Stimulated activated naive CD8-positive, alpha-beta T cell treated with anti-CD3 and anti-CD28 coated beads, Interleukin-15, amount 100 ng/mL, for 72 hours (primary cell): ENCODE results near the gene RNF31.

Source experiments
- ATAC-seq: fragments of 150-1000 bp; cut with Tn5 transposase; 2 replicates; pipeline ENCODE4 v1.10.0; 2021; ENCODE audit warnings: mild to moderate bottlenecking, moderate library complexity
- DNase-seq, 2 donors: peaks; one replicate each; pipeline ENCODE4 v3.0.0; 2021 to 2022
- H3K27ac Mint-ChIP-seq, 2 donors: one replicate each; pipeline ENCODE4 v1.8.0; 2022; ENCODE audit warnings: mild to moderate bottlenecking in 2 of 2, mixed read lengths in 2 of 2, moderate library complexity in 2 of 2
- H3K27me3 Mint-ChIP-seq: one replicate; pipeline ENCODE4 v1.8.0; 2022; ENCODE audit warnings: mixed read lengths
- H3K4me1 Mint-ChIP-seq: one replicate; pipeline ENCODE4 v1.8.0; 2022; ENCODE audit warnings: mild to moderate bottlenecking, mixed read lengths
- H3K4me3 Mint-ChIP-seq, 2 donors: one replicate each; pipeline ENCODE4 v1.8.0; 2022; ENCODE audit warnings: mild to moderate bottlenecking in 2 of 2, mixed read lengths in 2 of 2, moderate library complexity in 1 of 2
- H3K9me3 Mint-ChIP-seq, 2 donors: one replicate each; pipeline ENCODE4 v1.8.0; 2022; ENCODE audit warnings: mixed read lengths in 2 of 2

RNF31 gene

DNA sequence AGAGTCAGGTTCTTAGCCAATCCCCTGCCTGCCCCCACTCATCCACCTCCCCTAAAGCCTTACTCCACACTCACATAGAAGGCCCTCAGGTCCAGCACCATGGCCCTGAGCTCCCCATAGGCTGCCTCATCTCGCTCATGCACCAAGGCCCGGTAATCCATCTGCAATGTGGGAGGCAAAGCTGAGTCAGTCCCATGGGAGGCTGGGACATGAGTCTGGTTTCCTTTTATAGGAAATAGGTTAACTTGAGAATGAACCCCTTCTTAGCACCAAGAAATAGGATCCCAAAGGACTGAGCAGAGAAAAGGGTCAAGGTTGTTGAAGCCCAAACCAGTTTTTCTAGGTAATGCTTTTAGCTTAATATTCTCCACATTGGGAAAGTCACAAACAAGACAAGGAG lies 3.8 kb upstream of the RNF31 start:
- H3K4me1 Mint-ChIP-seq, result peaks cover 70% of the 10 kb centered on the region
- DNase-seq, result no peak
- H3K4me3 Mint-ChIP-seq, result peak overlapping the region in 1 of 2 donors; percentile 96
- no peaks in the 10 kb centered on the region for H3K27me3 Mint-ChIP-seq
- H3K9me3 Mint-ChIP-seq, result no peaks in the 10 kb centered on the region
- no peak for ATAC-seq
- no peak overlapping the region for H3K27ac Mint-ChIP-seq

DNA sequence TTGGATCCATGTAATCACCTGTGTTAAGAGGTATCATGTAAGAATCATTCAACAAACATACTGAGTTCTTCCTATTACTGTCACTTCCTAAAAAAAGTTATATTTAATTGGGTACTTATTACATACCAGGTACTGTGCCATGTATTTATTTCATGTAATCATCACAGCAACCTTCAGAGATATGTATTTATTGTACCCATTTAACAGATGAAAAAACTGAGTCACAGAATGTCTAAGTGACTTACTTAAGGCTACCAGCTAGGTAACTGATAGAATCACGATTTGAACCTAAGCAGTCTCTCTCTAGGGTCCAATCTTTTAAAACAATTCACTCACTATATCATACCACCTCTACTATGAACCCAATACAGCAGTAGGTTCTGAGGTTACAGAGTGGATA lies 2.8 kb upstream of the RNF31 start:
- ATAC-seq, result no peak
- no peak for DNase-seq
- Mint-ChIP-seq H3K27ac (no peak overlapping the region), H3K27me3 (no peaks in the 10 kb centered on the region), H3K4me3 (peak overlapping the region; percentile 93 to 96), H3K4me1 (peaks cover 70% of the 10 kb centered on the region), H3K9me3 (no peaks in the 10 kb centered on the region)

- DNase-seq (no peak), ATAC-seq (no peak)
- H3K27ac Mint-ChIP-seq, result peak overlapping the region in 1 of 2 donors; percentile 80
- H3K4me3 Mint-ChIP-seq, result peak overlapping the region; percentile 93 to 96
- H3K4me1 Mint-ChIP-seq, result peaks cover 73% of the 10 kb centered on the region
- H3K9me3 Mint-ChIP-seq, result no peaks in the 10 kb centered on the region
- H3K27me3 Mint-ChIP-seq, result no peaks in the 10 kb centered on the region
Observed at GRCh38 chr14:24145219-24145618, 2.1 kb upstream of the RNF31 start.

DNA sequence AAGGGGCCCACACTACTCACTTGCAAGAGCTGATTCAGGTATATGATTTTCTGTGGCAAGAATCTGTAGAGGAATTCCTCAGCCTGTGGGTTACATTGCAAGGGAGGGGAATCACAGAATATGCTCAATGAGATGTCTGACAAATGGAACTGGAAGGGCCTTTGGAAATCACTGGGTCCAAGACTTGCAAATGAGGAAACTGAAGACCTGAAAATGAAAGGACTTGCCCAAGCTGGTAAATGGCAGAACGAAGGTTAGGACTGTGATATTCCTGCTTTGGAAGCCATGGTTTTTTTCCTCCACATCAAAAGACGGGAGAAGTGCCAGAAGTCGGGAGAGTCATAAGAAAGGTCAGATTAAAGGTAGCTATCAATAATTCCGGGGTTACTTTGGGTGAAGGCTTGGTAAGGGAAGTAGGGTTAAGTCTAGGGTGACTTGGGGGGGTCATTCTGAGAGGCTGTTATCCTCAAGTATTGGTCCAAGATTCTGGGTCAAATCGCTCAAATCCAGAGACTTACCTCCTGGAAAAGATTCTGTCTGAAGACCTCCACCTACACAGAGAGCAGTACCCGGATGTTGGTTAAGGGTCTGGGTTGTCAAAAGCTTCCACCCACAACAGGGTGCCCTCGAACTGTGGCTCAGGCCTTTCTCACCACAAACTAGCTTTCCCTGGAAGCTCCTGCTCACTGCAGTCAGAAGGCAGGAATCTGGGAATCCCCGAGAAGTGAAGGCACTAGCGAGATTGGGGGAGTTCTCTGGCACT lies 1.4 kb upstream of the RNF31 start:
- no peak for DNase-seq

DNA sequence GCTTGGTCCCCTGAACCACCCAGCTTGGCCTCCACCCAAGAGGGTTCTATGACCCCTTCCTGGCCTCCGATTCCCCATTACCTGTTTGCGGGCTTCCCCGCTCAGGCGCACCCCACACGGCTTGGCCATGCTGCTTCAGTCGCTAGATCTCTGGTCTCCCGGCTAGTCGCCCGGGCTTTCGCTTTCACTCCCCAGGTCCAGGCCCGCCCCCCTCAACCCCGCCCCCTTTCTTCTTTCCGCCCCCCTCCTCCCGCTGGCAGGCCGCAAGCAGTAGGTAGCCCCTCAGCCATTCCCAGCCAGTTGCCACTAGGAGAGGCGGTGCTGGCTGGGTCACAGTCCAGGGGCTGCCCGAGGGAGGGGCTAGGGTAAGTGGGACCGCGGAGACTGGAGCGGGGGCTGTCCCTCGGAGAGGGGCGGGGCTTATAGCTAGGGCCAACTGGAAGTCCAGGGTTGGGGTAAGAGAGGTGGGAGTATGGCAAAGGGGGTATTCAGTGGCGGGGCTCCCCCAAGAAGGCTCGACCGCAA lies 783 bp upstream of the RNF31 start, which contains the start of gene PSME2:
TSS of gene PSME2 (minus strand) at position 158 of the 525 bp plus-strand sequence. CDS start at position 129, 29 bp downstream.
- DNase-seq, result peak; percentile 96 to 98
- Mint-ChIP-seq H3K4me3 (peak within 1 kb of the TSS; percentile 93 to 96), H3K27me3 (no peaks in the 10 kb centered on the region), H3K4me1 (peaks cover 85% of the 10 kb centered on the region), H3K9me3 (no peaks in the 10 kb centered on the region), H3K27ac (peak within 1 kb of the TSS; percentile 95 to 96)
- peak; percentile 81 for ATAC-seq

More for the DNA sequence above, 1.4 kb upstream of the RNF31 start:
- ATAC-seq, result no peak
- Mint-ChIP-seq H3K27me3 (no peaks in the 10 kb centered on the region), H3K4me3 (peak overlapping the region; percentile 93 to 96), H3K9me3 (no peaks in the 10 kb centered on the region), H3K27ac (peak overlapping the region; percentile 95 to 96), H3K4me1 (peaks cover 80% of the 10 kb centered on the region)

DNA sequence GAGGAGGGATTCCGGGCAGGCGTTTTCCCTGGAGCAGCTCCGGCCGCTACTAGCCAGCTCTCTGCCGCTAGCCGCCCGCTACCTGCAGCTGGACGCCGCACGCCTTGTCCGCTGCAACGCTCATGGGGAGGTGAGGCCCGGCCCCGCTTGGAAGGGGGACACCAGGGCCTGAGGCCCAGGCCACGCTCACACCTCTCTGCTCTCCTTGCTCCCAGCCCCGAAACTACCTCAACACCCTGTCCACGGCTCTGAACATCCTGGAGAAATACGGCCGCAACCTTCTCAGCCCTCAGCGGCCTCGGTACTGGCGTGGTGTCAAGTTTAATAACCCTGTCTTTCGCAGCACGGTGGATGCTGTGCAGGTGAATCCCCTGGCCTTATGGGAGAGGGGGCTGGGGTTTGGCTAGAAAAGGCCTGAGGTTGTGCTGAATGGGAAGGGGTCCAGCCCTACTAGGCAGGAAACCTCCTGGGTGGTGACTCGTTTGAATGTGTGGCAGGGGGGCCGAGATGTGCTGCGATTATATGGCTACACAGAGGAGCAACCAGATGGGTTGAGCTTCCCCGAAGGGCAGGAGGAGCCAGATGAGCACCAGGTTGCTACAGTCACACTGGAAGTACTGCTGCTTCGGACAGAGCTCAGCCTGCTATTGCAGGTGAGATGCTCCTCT lies 597 bp downstream of the RNF31 start:
- Mint-ChIP-seq H3K4me1 (peaks cover 72% of the 10 kb centered on the region), H3K27ac (peak overlapping the region; percentile 15 to 93), H3K4me3 (peak overlapping the region; percentile 93 to 96), H3K9me3 (no peaks in the 10 kb centered on the region), H3K27me3 (no peaks in the 10 kb centered on the region)
- ATAC-seq (no peak), DNase-seq (no peak)

DNA sequence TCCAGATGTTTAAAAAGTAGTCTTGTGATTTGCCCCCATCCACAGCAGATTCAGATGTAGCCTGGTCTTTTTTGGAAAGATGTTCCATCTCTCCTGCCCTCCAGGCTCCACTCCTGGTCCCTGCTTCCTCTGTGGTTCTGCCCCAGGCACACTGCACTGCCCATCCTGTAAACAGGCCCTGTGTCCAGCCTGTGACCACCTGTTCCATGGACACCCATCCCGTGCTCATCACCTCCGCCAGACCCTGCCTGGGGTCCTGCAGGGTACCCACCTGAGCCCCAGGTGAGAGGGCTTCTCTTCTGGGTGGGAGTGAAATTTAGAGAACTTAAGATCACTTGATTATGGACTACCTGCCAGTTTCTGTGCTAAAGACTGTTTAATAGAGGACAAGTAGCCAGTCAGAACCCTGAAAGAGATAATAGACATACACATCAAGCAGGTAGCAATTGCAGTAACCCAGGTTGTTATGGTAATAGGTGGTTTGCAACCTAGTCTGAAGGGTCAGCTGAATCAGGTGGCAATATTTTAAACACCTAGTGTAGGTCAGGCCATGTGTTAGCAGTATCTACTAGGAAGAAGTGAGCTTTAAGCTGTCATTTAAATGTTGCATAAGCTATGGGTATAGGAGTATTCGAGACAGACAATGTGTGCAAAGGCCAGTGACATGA lies 2.1 kb downstream of the RNF31 start:
- Mint-ChIP-seq H3K9me3 (no peaks in the 10 kb centered on the region), H3K4me3 (peak overlapping the region; percentile 56 to 93), H3K27ac (no peak overlapping the region), H3K27me3 (no peaks in the 10 kb centered on the region), H3K4me1 (peaks cover 57% of the 10 kb centered on the region)
- ATAC-seq (no peak), DNase-seq (no peak)

GRCh38 chr14:24150061-24150460 lies 2.8 kb downstream of the RNF31 start:
- no peak overlapping the region for H3K4me3 Mint-ChIP-seq
- no peak overlapping the region for H3K27ac Mint-ChIP-seq
- ATAC-seq (no peak), DNase-seq (no peak)
- no peaks in the 10 kb centered on the region for H3K9me3 Mint-ChIP-seq
- peaks cover 51% of the 10 kb centered on the region for H3K4me1 Mint-ChIP-seq
- no peaks in the 10 kb centered on the region for H3K27me3 Mint-ChIP-seq

GRCh38 chr14:24150567-24150966 lies 3.3 kb downstream of the RNF31 start:
- no peaks in the 10 kb centered on the region for H3K27me3 Mint-ChIP-seq
- DNase-seq, result no peak
- peaks cover 46% of the 10 kb centered on the region for H3K4me1 Mint-ChIP-seq
- ATAC-seq, result no peak
- H3K27ac Mint-ChIP-seq, result no peak overlapping the region
- no peaks in the 10 kb centered on the region for H3K9me3 Mint-ChIP-seq
- H3K4me3 Mint-ChIP-seq, result no peak overlapping the region

DNA sequence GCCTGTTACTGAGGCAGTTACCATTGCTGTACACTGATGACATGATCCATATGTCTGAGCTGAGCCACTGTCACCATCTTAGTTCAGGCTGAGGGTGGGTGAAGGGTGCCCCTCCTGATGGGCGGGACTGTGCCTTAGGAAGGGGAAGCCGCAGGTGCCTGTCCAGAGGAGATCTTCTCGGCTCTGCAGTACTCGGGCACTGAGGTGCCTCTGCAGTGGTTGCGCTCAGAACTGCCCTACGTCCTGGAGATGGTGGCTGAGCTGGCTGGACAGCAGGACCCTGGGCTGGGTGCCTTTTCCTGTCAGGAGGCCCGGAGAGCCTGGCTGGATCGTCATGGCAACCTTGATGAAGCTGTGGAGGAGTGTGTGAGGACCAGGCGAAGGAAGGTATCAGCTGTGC lies 3.7 kb downstream of the RNF31 start:
- Mint-ChIP-seq H3K27me3 (no peaks in the 10 kb centered on the region), H3K4me3 (no peak overlapping the region), H3K4me1 (peaks cover 42% of the 10 kb centered on the region), H3K9me3 (no peaks in the 10 kb centered on the region), H3K27ac (peak overlapping the region in 1 of 2 donors; percentile 80)
- ATAC-seq, result no peak
- no peak for DNase-seq

GRCh38 chr14:24151404-24152080 lies 4.2 kb downstream of the RNF31 start:
- Mint-ChIP-seq H3K9me3 (no peaks in the 10 kb centered on the region), H3K27me3 (no peaks in the 10 kb centered on the region), H3K4me3 (no peak overlapping the region), H3K27ac (no peak overlapping the region), H3K4me1 (peaks cover 37% of the 10 kb centered on the region)
- DNase-seq, result no peak
- ATAC-seq, result no peak

DNA sequence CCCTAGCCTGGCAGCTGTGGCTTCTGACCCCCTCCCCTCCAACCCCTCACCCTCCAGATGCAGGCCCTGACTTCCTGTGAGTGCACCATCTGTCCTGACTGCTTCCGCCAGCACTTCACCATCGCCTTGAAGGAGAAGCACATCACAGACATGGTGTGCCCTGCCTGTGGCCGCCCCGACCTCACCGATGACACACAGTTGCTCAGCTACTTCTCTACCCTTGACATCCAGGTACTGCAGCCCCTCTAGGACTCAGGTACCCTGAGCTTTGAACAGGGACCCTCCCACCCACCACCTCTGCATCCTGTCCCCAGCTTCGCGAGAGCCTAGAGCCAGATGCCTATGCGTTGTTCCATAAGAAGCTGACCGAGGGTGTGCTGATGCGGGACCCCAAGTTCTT lies 7.8 kb downstream of the RNF31 start:
- ATAC-seq, result no peak
- DNase-seq, result no peak
- Mint-ChIP-seq H3K27me3 (no peaks in the 10 kb centered on the region), H3K27ac (peak overlapping the region; percentile 7 to 88), H3K4me3 (no peak overlapping the region), H3K4me1 (peaks cover 19% of the 10 kb centered on the region), H3K9me3 (no peaks in the 10 kb centered on the region)

GRCh38 chr14:24156840-24157239 lies 9.5 kb downstream of the RNF31 start:
- H3K9me3 Mint-ChIP-seq, result no peaks in the 10 kb centered on the region
- H3K4me3 Mint-ChIP-seq, result no peak overlapping the region
- peaks cover 24% of the 10 kb centered on the region for H3K4me1 Mint-ChIP-seq
- peak overlapping the region in 1 of 2 donors; percentile 62 for H3K27ac Mint-ChIP-seq
- H3K27me3 Mint-ChIP-seq, result no peaks in the 10 kb centered on the region
- no peak for DNase-seq
- no peak for ATAC-seq

DNA sequence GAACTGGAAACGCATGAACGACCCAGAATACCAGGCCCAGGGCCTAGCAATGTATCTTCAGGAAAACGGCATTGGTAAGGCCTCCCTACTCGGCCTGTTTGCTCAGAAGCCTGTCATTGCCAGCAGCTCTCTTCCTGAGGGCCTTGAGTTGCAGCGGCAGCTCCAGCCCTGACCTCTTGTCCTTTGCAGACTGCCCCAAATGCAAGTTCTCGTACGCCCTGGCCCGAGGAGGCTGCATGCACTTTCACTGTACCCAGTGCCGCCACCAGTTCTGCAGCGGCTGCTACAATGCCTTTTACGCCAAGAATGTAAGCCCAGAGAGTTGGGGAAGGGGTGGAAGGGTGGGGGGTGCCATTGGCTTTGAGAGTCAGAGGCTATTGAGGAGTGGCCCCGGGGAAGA lies 10.0 kb downstream of the RNF31 start:
- Mint-ChIP-seq H3K27ac (peak overlapping the region; percentile 62 to 76), H3K4me1 (peaks cover 29% of the 10 kb centered on the region), H3K27me3 (no peaks in the 10 kb centered on the region), H3K4me3 (no peak overlapping the region), H3K9me3 (no peaks in the 10 kb centered on the region)
- ATAC-seq (no peak), DNase-seq (no peak)

GRCh38 chr14:24159777-24160498 lies 12.6 kb downstream of the RNF31 start:
- H3K27ac Mint-ChIP-seq, result peak overlapping the region; percentile 100
- H3K4me3 Mint-ChIP-seq, result peak overlapping the region in 1 of 2 donors; percentile 19
- ATAC-seq (no peak), DNase-seq (no peak)
- peaks cover 55% of the 10 kb centered on the region for H3K4me1 Mint-ChIP-seq
- H3K27me3 Mint-ChIP-seq, result no peaks in the 10 kb centered on the region
- no peaks in the 10 kb centered on the region for H3K9me3 Mint-ChIP-seq
